B cell (primary cell): ENCODE data around the gene PROM2. TPM values are rescaled to one million over a fixed set of nuclear protein-coding genes. Genes with fewer than 3 reads are reported as not detected.

Experiments used
- ATAC-seq: fragments of 200-7000 bp; cut with Tn5 transposase; one replicate; pipeline ENCODE4 v1.10.0; 2021; ENCODE audit warnings: low read depth, mild to moderate bottlenecking, moderate number of reproducible peaks, moderate library complexity
- CTCF ChIA-PET: fragments of 350-600 bp; sonication (Branson Sonifier 250); formaldehyde crosslinking; loops from one replicate; lab custom pipeline; 2021; ENCODE audit warnings: antibody characterized with exemption, inconsistent platforms; lab: Charles Lee
- POLR2A ChIA-PET: fragments of 350-600 bp; sonication (Branson Sonifier 250); formaldehyde crosslinking; loops from one replicate; lab custom pipeline; 2021; ENCODE audit warnings: antibody characterized with exemption; lab: Charles Lee
- DNase-seq: peaks from one replicate; pipeline ENCODE4 v3.0.0; 2013
- H2AFZ ChIP-seq: 2 replicates; pipeline ENCODE4 v1.6.1; 2012; ENCODE audit warnings: mild to moderate bottlenecking, low read depth, low read length; ENCODE audit not compliant: insufficient read depth, poor library complexity, severe bottlenecking
- H3K27ac ChIP-seq, 2 donors: 1 replicate in 1 of 2; 2 replicates in 1 of 2; pipeline ENCODE4 v1.5.1; 2012 to 2013; ENCODE audit warnings: low read length in 2 of 2, mild to moderate bottlenecking in 2 of 2, moderate library complexity in 1 of 2
- H3K27me3 ChIP-seq, 4 experiments: fragments of 200-600 bp in 1 of 4; sonication (generic) in 1 of 4; replicated peaks in 1 of 4; 1 replicate in 2 of 4; 2 replicates in 2 of 4; pipeline versions ENCODE4 v1.6.1 to v1.7.0; 2013 to 2016; ENCODE audit warnings: low read length in 3 of 4, mild to moderate bottlenecking in 2 of 4, mixed read lengths in 1 of 4, moderate library complexity in 1 of 4; ENCODE audit not compliant: insufficient read depth in 4 of 4, control insufficient read depth in 3 of 4; ENCODE audit errors: control extremely low read depth in 1 of 4
- H3K36me3 ChIP-seq, 2 experiments: replicated peaks in 1 of 2; 1 replicate in 1 of 2; 2 replicates in 1 of 2; pipeline versions ENCODE4 v1.6.1 to v1.7.1; 2013; ENCODE audit warnings: low read length in 1 of 2; ENCODE audit not compliant: insufficient read depth in 2 of 2, control insufficient read depth in 1 of 2; ENCODE audit errors: control extremely low read depth in 1 of 2, extremely low read depth in 1 of 2
- H3K4me1 ChIP-seq, 2 donors: fragments of 200-600 bp in 1 of 2; sonication (generic) in 1 of 2; 1 replicate in 1 of 2; 2 replicates in 1 of 2; pipeline versions ENCODE4 v1.5.1 to v1.6.1; 2013 to 2017; ENCODE audit warnings: low read length in 2 of 2; ENCODE audit not compliant: control insufficient read depth in 2 of 2, insufficient read depth in 2 of 2
- H3K4me2 ChIP-seq: replicated peaks from 2 replicates; pipeline ENCODE3; 2012; ENCODE audit warnings: mild to moderate bottlenecking, low read depth, low read length; ENCODE audit not compliant: poor library complexity, severe bottlenecking
- H3K4me3 ChIP-seq, 5 experiments: fragments of 200-600 bp in 1 of 5; sonication (generic) in 1 of 5; 1 replicate in 3 of 5; 2 replicates in 2 of 5; pipeline versions ENCODE4 v1.5.1 to v1.7.0; 2011 to 2016; ENCODE audit warnings: low read length in 4 of 5, mild to moderate bottlenecking in 4 of 5, low read depth in 2 of 5, control low read depth in 1 of 5, moderate library complexity in 1 of 5; ENCODE audit not compliant: insufficient read depth in 1 of 5; ENCODE audit errors: control extremely low read depth in 1 of 5, extremely low read depth in 1 of 5
- H3K79me2 ChIP-seq: fragments of 200-600 bp; sonication (generic); one replicate; pipeline ENCODE4 v1.6.0; 2016; ENCODE audit warnings: low read length; ENCODE audit not compliant: control insufficient read depth, insufficient read depth
- H3K9ac ChIP-seq: fragments of 200-600 bp; sonication (generic); 2 replicates; pipeline ENCODE4 v1.6.1; 2017; ENCODE audit warnings: mild to moderate bottlenecking, low read length, moderate library complexity
- H3K9me3 ChIP-seq, 3 donors: one replicate each; pipeline versions ENCODE4 v1.6.1 to v1.7.1; 2013; ENCODE audit warnings: low read length in 2 of 3; ENCODE audit not compliant: control insufficient read depth in 2 of 3, insufficient read depth in 1 of 3; ENCODE audit errors: control extremely low read depth in 1 of 3
- H4K20me1 ChIP-seq: 2 replicates; pipeline ENCODE4 v1.6.0; 2012; ENCODE audit warnings: mild to moderate bottlenecking, low read length; ENCODE audit not compliant: insufficient read depth, control insufficient read depth, poor library complexity, severe bottlenecking
- H3K27ac Mint-ChIP-seq: one replicate; pipeline ENCODE4 v1.8.0; 2021; ENCODE audit warnings: mixed read lengths
- H3K27me3 Mint-ChIP-seq: one replicate; pipeline ENCODE4 v1.8.0; 2021; ENCODE audit warnings: mixed read lengths
- H3K4me1 Mint-ChIP-seq: one replicate; pipeline ENCODE4 v1.8.0; 2021; ENCODE audit warnings: mixed read lengths
- H3K4me3 Mint-ChIP-seq: one replicate; pipeline ENCODE4 v1.8.0; 2021; ENCODE audit warnings: mixed read lengths
- H3K9me3 Mint-ChIP-seq: one replicate; pipeline ENCODE4 v1.8.0; 2022; ENCODE audit warnings: mixed read lengths; ENCODE audit not compliant: insufficient read depth
- CTCF ChIP-seq: fragments of 200-600 bp; IDR thresholded peaks from one replicate; pipeline ENCODE4 v1.8.0; 2022; ENCODE audit warnings: antibody characterized with exemption, mild to moderate bottlenecking
- EZH2 ChIP-seq: IDR thresholded peaks from 2 replicates; pipeline ENCODE4 v1.6.1; 2012; ENCODE audit warnings: borderline replicate concordance, low read depth, mild to moderate bottlenecking, moderate library complexity, low read length; ENCODE audit not compliant: insufficient read depth, poor library complexity, severe bottlenecking
- WGBS: methylation state at CpG from one replicate; pipeline ENCODE4 v1.1.5; 2013; ENCODE audit warnings: missing lambda C conversion rate; ENCODE audit not compliant: insufficient coverage; 5-methylcytosine and 5-hydroxymethylcytosine counted together
- intact Hi-C: fragments of 100-400 bp; cut with micrococcal nuclease; formaldehyde crosslinking; loops from one replicate; pipeline ENCODE4 v1.10.0; 2022
- polyA plus RNA-seq: library from polyadenylated mRNA; depleted of rRNA; stranded (reverse); fragments of >200 nt; gene quantifications from 2 replicates; pipeline ENCODE4 v1.2.3, GENCODE V29; 2012
- total RNA-seq, 2 donors: library from RNA; stranded (reverse); fragments of 120-200 nt in 1 of 2; gene quantifications; 1 replicate in 1 of 2; 2 replicates in 1 of 2; pipeline versions ENCODE4 v1.2.3 to v1.2.4, GENCODE V29; 2013 to 2022

The PROM2 gene
- total and polyA plus RNA-seq, 2 donors (not counting 1 experiment from before 2014, with no cell fraction given), result 0.67 to 1.3 TPM

DNA sequence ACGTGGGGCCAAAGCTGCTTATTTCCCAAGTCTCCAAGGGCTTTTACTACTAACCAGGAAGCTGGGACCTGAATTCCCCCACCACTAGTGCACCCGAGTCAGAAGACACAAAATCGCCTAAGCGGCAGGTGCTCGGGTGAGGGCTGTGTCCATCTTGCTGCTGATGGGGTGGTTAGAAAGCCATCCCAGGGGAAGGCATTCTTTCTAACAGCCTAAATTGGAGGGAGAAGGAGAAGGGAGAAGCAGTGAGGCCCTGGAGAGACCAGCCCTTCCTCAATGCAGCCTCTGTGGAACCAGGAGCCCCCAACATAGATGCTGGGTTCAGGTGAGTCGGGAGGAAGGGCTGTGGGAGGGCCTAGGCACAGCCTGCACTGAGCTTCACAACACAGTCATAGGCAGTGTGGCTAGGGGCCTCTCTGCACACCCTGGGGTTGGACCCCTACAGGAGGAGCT, 1.9 kb upstream of the PROM2 start:
- POLR2A ChIA-PET, result no interaction called here

DNA sequence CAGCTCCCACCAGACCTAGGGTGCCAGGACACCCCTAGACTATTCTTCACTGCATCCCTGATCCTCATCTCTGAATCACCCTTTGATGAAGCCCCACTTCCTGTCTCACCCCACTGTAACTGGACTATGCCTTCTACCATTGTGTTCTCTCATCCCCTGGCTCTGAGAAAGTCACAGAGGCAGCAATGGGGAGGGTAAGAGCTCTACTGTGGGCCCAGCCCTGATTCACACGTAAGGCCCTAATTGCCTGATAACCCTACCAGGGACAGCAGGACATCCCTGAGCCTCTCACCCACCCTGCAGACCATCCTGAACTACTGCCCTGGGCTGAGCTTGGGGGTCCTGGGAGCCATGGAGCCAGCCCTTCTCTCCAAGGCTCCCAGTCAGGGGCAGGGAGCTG, 1.5 kb upstream of the PROM2 start:
- H3K9me3 ChIP-seq, result no peaks in the 10 kb centered on the region
- no peak overlapping the region for H3K4me2 ChIP-seq
- no peak overlapping the region for H3K27ac Mint-ChIP-seq
- no peaks in the 10 kb centered on the region for H3K27me3 Mint-ChIP-seq
- no peaks in the 10 kb centered on the region for H3K9me3 Mint-ChIP-seq
- no peak overlapping the region for H3K9ac ChIP-seq
- no peaks in the 10 kb centered on the region for H4K20me1 ChIP-seq
- ChIA-PET CTCF (no interaction called here), POLR2A (no interaction called here)
- DNase-seq (no peak), ATAC-seq (no peak)
- H2AFZ ChIP-seq, result no peak overlapping the region
- H3K4me3 ChIP-seq, result no peak overlapping the region
- no peaks in the 10 kb centered on the region for H3K4me1 ChIP-seq
- H3K4me1 Mint-ChIP-seq, result no peaks in the 10 kb centered on the region
- intact Hi-C loops, result no loop called here
- WGBS, result 78% methylated on average over 1 of the region's 1 CpG
- no peaks in the 10 kb centered on the region for H3K27me3 ChIP-seq
- no peak overlapping the region for H3K27ac ChIP-seq
- no peaks in the 10 kb centered on the region for H3K36me3 ChIP-seq
- TF ChIP-seq CTCF, result no peak
- no peak for TF ChIP-seq EZH2
- no peaks in the 10 kb centered on the region for H3K79me2 ChIP-seq
- no peak overlapping the region for H3K4me3 Mint-ChIP-seq

More for the DNA sequence above, 1.9 kb upstream of the PROM2 start:
- ATAC-seq (no peak), DNase-seq (no peak)
- Histone ChIP-seq H3K79me2 (no peaks in the 10 kb centered on the region), H3K4me3 (no peak overlapping the region), H3K27me3 (no peaks in the 10 kb centered on the region), H3K36me3 (no peaks in the 10 kb centered on the region), H3K27ac (no peak overlapping the region), H3K4me2 (no peak overlapping the region), H3K4me1 (no peaks in the 10 kb centered on the region), H2AFZ (no peak overlapping the region), H3K9me3 (no peaks in the 10 kb centered on the region), H3K9ac (no peak overlapping the region), H4K20me1 (no peaks in the 10 kb centered on the region)
- Mint-ChIP-seq H3K9me3 (no peaks in the 10 kb centered on the region), H3K4me3 (no peak overlapping the region), H3K27ac (no peak overlapping the region), H3K4me1 (no peaks in the 10 kb centered on the region), H3K27me3 (no peaks in the 10 kb centered on the region)
- 86% methylated on average over 1 of the region's 6 CpGs for WGBS
- CTCF ChIA-PET, result no interaction called here
- intact Hi-C loops, result no loop called here
- no peak for TF ChIP-seq CTCF
- TF ChIP-seq EZH2, result no peak
